ENCODE measurements around the gene SPATA46. TPM values are rescaled to one million over a fixed set of nuclear protein-coding genes. Genes with fewer than 3 reads are reported as not detected.

The SPATA46 gene
- total and polyA plus RNA-seq, 2 experiments from 2014 or later: not detected

DNA sequence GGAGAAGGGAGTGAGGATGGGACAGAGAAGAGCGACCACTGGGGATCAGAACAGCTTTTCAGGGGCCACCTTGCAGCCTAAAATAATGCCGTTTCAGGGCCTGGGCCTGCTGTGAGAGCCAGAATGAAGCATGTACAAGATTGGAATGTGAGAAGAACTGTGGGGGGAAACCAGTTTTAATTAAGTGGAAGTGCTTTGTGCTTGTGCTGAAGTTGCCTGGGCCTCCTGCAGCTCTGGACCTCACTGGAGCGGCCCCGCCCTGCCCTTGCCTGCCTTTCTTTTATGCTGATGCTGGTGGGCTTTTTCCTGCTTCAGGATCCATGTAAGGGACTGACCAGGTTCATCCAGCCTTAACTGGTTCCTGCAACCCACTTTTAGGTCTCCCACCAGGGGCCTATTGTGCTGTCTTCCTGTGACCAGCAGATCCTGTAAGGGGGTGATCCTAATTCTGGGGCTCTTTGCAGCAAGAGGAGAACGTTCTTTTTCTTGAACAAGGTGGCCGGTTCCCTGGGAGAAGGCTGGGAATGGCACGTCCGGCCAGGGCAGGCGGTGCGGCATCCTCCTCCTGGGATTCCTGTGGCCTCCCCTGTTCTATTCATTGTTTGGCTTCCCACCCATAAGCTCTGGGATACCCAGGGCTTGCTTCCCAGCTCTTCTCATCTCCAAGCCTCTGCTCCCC, 8.1 kb upstream of the SPATA46 start:
- no peaks in the 10 kb centered on the region for H3K9me3 ChIP-seq (ENCODE audit: low read depth)
- H3K4me2 ChIP-seq: no peak overlapping the region
- H3K4me1 ChIP-seq (ENCODE audit: insufficient read depth): peaks cover 27% of the 10 kb centered on the region
- H3K27me3 ChIP-seq: no peaks in the 10 kb centered on the region
- no peak overlapping the region for H2AFZ ChIP-seq
- no peak overlapping the region for H3K4me3 ChIP-seq
- H4K20me1 ChIP-seq (ENCODE audit: insufficient read depth, poor library complexity, severe bottlenecking): no peaks in the 10 kb centered on the region
- no peaks in the 10 kb centered on the region for H3K36me3 ChIP-seq (replicated peaks; ENCODE audit: insufficient read depth, low read depth)
- no peak for DNase-seq (ENCODE audit: low spot score)
- H3K27ac ChIP-seq: no peak overlapping the region
- H3K79me2 ChIP-seq: no peaks in the 10 kb centered on the region
- H3K9me2 ChIP-seq (replicated peaks; ENCODE audit: insufficient read depth): no peaks in the 10 kb centered on the region
- TF ChIP-seq EZH2 (IDR thresholded peaks at IDR 0.05; ENCODE audit: borderline replicate concordance): no peak
- no peak for TF ChIP-seq EZH2phosphoT487 (IDR thresholded peaks at IDR 0.05; ENCODE audit: low read depth, severe bottlenecking, unreplicated experiment)
- TF ChIP-seq, protein P1, sequence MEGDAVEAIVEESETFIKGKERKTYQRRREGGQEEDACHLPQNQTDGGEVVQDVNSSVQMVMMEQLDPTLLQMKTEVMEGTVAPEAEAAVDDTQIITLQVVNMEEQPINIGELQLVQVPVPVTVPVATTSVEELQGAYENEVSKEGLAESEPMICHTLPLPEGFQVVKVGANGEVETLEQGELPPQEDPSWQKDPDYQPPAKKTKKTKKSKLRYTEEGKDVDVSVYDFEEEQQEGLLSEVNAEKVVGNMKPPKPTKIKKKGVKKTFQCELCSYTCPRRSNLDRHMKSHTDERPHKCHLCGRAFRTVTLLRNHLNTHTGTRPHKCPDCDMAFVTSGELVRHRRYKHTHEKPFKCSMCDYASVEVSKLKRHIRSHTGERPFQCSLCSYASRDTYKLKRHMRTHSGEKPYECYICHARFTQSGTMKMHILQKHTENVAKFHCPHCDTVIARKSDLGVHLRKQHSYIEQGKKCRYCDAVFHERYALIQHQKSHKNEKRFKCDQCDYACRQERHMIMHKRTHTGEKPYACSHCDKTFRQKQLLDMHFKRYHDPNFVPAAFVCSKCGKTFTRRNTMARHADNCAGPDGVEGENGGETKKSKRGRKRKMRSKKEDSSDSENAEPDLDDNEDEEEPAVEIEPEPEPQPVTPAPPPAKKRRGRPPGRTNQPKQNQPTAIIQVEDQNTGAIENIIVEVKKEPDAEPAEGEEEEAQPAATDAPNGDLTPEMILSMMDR (IDR thresholded peaks at IDR 0.05; ENCODE audit: poor library complexity): no peak
- WGBS (ENCODE audit: low lambda C conversion rate, missing lambda C conversion rate): 96% methylated on average over 10 of the region's 10 CpGs

GRCh38 chr1:162384116-162384515, 7.5 kb upstream of the SPATA46 start:
- Histone ChIP-seq H3K4me1 (ENCODE audit: insufficient read depth) (peaks cover 22% of the 10 kb centered on the region), H3K79me2 (no peaks in the 10 kb centered on the region), H2AFZ (no peak overlapping the region), H3K27me3 (no peaks in the 10 kb centered on the region), H3K36me3 (replicated peaks; ENCODE audit: insufficient read depth, low read depth) (no peaks in the 10 kb centered on the region), H3K4me2 (no peak overlapping the region), H3K9me2 (replicated peaks; ENCODE audit: insufficient read depth) (no peaks in the 10 kb centered on the region), H3K9me3 (ENCODE audit: low read depth) (no peaks in the 10 kb centered on the region), H3K27ac (no peak overlapping the region), H3K4me3 (no peak overlapping the region), H4K20me1 (ENCODE audit: insufficient read depth, poor library complexity, severe bottlenecking) (no peaks in the 10 kb centered on the region)
- TF ChIP-seq, protein P1 (IDR thresholded peaks at IDR 0.05; ENCODE audit: poor library complexity): no peak
- no peak for TF ChIP-seq EZH2 (IDR thresholded peaks at IDR 0.05; ENCODE audit: borderline replicate concordance)
- no peak for TF ChIP-seq EZH2phosphoT487 (IDR thresholded peaks at IDR 0.05; ENCODE audit: low read depth, severe bottlenecking, unreplicated experiment)
- WGBS (ENCODE audit: low lambda C conversion rate, missing lambda C conversion rate): 96% methylated on average over 6 of the region's 6 CpGs
- no peak for DNase-seq (ENCODE audit: low spot score)

DNA sequence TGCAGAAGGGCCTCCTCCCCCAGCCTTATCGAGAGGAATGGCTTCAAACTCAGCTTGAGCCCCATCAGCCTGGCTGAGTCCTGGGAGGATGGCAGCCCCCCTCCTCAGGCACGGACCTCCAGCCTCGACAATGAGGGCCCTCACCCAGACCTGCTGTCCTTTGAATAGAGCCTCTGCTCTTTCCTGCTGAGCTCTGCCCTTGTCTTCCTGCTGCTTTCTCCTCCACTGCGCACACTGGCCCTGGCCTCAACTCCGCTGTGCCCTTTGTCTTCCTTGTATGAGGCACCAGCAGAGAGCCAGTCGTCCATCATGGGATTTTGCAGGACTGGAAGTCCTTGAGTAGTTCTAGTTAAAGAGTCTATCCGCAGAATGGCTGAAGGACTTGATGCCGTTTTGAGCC, 6.9 kb upstream of the SPATA46 start:
- peaks cover 16% of the 10 kb centered on the region for H3K4me1 ChIP-seq (ENCODE audit: insufficient read depth)
- WGBS (ENCODE audit: low lambda C conversion rate, missing lambda C conversion rate): 95% methylated on average over 8 of the region's 8 CpGs
- H2AFZ ChIP-seq: no peak overlapping the region
- no peak overlapping the region for H3K4me3 ChIP-seq
- no peaks in the 10 kb centered on the region for H3K36me3 ChIP-seq (replicated peaks; ENCODE audit: insufficient read depth, low read depth)
- no peaks in the 10 kb centered on the region for H3K9me3 ChIP-seq (ENCODE audit: low read depth)
- H3K79me2 ChIP-seq: no peaks in the 10 kb centered on the region
- no peak for TF ChIP-seq EZH2 (IDR thresholded peaks at IDR 0.05; ENCODE audit: borderline replicate concordance)
- TF ChIP-seq, protein P1 (IDR thresholded peaks at IDR 0.05; ENCODE audit: poor library complexity): no peak
- no peak for TF ChIP-seq EZH2phosphoT487 (IDR thresholded peaks at IDR 0.05; ENCODE audit: low read depth, severe bottlenecking, unreplicated experiment)
- no peaks in the 10 kb centered on the region for H4K20me1 ChIP-seq (ENCODE audit: insufficient read depth, poor library complexity, severe bottlenecking)
- H3K9me2 ChIP-seq (replicated peaks; ENCODE audit: insufficient read depth): no peaks in the 10 kb centered on the region
- no peaks in the 10 kb centered on the region for H3K27me3 ChIP-seq
- H3K27ac ChIP-seq: no peak overlapping the region
- DNase-seq (ENCODE audit: low spot score): no peak
- no peak overlapping the region for H3K4me2 ChIP-seq

Measured in hepatocyte (in vitro differentiated cells).